ENCODE results near the gene VSIG10.
"Not testable (repeated sequence)": the region's sequence is repeated elsewhere in the genome, so short reads cannot be mapped to it uniquely, and the experiment has no call there.

VSIG10 gene

DNA sequence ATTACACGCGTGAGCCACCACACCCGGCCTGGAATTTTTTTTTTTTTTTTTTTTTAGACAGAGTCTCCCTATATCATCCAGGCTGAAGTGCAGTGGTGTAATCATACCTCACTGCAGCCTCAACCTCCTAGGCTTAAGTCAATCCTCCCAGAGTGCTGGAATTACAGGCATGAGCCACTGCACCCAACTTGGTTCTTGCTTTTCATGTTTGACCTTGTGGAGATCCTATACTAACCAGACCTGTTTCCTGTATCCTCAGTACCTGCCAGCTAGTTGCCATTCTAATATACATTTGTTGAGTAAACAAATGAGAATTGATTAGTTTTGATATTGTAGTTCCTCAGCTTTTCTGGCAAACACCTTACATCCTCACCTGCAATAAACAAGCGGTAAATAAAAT, 3.2 kb upstream of the VSIG10 start:
- Histone ChIP-seq H3K4me3 (ENCODE audit: low read depth in 1 of 2, low read length in 2 of 2) (no peak overlapping the region), H3K27me3 (ENCODE audit: low read depth, low read length) (no peaks in the 10 kb centered on the region), H3K36me3 (ENCODE audit: control insufficient read depth in 1 of 2, insufficient read depth in 2 of 2, low read length in 2 of 2) (no peaks in the 10 kb centered on the region), H3K27ac (ENCODE audit: low read length) (no peak overlapping the region), H3K9me3 (ENCODE audit: control insufficient read depth in 1 of 2, low read length in 2 of 2) (no peaks in the 10 kb centered on the region), H3K4me1 (ENCODE audit: control insufficient read depth in 1 of 2, insufficient read depth in 2 of 2, low read length in 2 of 2) (peaks cover 0 to 7% of the 10 kb centered on the region in 2 donors)

- H3K36me3 ChIP-seq (ENCODE audit: control insufficient read depth in 1 of 2, insufficient read depth in 2 of 2, low read length in 2 of 2) = no peaks in the 10 kb centered on the region
- no peak overlapping the region for H3K27ac ChIP-seq (ENCODE audit: low read length)
- no peaks in the 10 kb centered on the region for H3K27me3 ChIP-seq (ENCODE audit: low read depth, low read length)
- no peaks in the 10 kb centered on the region for H3K9me3 ChIP-seq (ENCODE audit: control insufficient read depth in 1 of 2, low read length in 2 of 2)
- peaks cover 0 to 7% of the 10 kb centered on the region in 2 donors for H3K4me1 ChIP-seq (ENCODE audit: control insufficient read depth in 1 of 2, insufficient read depth in 2 of 2, low read length in 2 of 2)
- H3K4me3 ChIP-seq (ENCODE audit: low read depth in 1 of 2, low read length in 2 of 2) = peak overlapping the region; percentile 60 to 98
Measured at GRCh38 chr12:118103201-118103600, 610 bp downstream of the VSIG10 start.

DNA sequence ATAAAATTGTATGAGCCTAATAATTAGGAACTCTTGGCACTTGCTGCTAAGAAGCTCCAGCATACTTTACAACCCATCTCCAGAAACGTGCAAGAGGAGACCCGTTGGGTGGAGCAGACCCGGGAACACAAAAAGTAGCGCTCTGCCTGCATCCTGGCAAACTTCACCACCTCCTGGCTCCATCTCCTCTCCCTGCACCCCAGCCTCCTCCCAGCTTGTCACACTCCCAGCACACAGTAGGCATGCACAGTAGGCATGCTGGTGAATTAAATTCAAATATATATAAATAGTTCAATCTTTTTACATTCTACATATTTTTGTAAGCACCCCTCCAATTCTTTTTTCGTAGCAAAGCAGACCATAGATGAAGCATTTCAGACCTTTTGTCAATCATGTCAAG, 1.2 kb downstream of the VSIG10 start:
- peak overlapping the region; percentile 60 to 98 for H3K4me3 ChIP-seq (ENCODE audit: low read depth in 1 of 2, low read length in 2 of 2)
- H3K9me3 ChIP-seq (ENCODE audit: control insufficient read depth in 1 of 2, low read length in 2 of 2) = no peaks in the 10 kb centered on the region
- no peak overlapping the region for H3K27ac ChIP-seq (ENCODE audit: low read length)
- H3K36me3 ChIP-seq (ENCODE audit: control insufficient read depth in 1 of 2, insufficient read depth in 2 of 2, low read length in 2 of 2) = no peaks in the 10 kb centered on the region
- H3K4me1 ChIP-seq (ENCODE audit: control insufficient read depth in 1 of 2, insufficient read depth in 2 of 2, low read length in 2 of 2) = peaks cover 0 to 7% of the 10 kb centered on the region in 2 donors
- no peaks in the 10 kb centered on the region for H3K27me3 ChIP-seq (ENCODE audit: low read depth, low read length)

- Histone ChIP-seq H3K9me3 (ENCODE audit: control insufficient read depth in 1 of 2, low read length in 2 of 2) (no peaks in the 10 kb centered on the region), H3K4me1 (ENCODE audit: control insufficient read depth in 1 of 2, insufficient read depth in 2 of 2, low read length in 2 of 2) (peaks cover 0 to 7% of the 10 kb centered on the region in 2 donors), H3K36me3 (ENCODE audit: control insufficient read depth in 1 of 2, insufficient read depth in 2 of 2, low read length in 2 of 2) (no peaks in the 10 kb centered on the region), H3K27ac (ENCODE audit: low read length) (no peak overlapping the region), H3K4me3 (ENCODE audit: low read depth in 1 of 2, low read length in 2 of 2) (no peak overlapping the region), H3K27me3 (ENCODE audit: low read depth, low read length) (no peaks in the 10 kb centered on the region)
Measured at GRCh38 chr12:118102070-118102469, 1.7 kb downstream of the VSIG10 start.

DNA sequence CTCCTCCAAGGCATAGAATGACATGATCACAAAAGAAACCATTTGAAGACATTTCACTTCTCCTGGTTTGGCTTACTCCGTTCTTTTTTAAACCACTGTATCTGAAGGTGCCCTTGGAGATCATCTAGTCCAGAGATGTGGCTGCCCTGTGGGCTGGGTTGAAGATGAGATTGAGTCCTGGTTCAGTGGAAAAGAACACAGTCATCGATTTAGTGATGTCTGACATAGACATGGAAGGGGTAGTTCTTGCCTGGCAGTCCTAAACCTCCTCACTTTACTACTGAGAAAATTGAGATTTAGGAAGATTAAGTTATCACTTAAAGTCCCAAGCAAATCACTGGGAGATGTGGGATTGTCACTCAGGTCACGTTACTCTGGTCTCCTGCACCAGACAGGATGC, 2.8 kb downstream of the VSIG10 start:
- peaks cover 0 to 7% of the 10 kb centered on the region in 2 donors for H3K4me1 ChIP-seq (ENCODE audit: control insufficient read depth in 1 of 2, insufficient read depth in 2 of 2, low read length in 2 of 2)
- no peaks in the 10 kb centered on the region for H3K36me3 ChIP-seq (ENCODE audit: control insufficient read depth in 1 of 2, insufficient read depth in 2 of 2, low read length in 2 of 2)
- H3K4me3 ChIP-seq (ENCODE audit: low read depth in 1 of 2, low read length in 2 of 2) = no peak overlapping the region

DNA sequence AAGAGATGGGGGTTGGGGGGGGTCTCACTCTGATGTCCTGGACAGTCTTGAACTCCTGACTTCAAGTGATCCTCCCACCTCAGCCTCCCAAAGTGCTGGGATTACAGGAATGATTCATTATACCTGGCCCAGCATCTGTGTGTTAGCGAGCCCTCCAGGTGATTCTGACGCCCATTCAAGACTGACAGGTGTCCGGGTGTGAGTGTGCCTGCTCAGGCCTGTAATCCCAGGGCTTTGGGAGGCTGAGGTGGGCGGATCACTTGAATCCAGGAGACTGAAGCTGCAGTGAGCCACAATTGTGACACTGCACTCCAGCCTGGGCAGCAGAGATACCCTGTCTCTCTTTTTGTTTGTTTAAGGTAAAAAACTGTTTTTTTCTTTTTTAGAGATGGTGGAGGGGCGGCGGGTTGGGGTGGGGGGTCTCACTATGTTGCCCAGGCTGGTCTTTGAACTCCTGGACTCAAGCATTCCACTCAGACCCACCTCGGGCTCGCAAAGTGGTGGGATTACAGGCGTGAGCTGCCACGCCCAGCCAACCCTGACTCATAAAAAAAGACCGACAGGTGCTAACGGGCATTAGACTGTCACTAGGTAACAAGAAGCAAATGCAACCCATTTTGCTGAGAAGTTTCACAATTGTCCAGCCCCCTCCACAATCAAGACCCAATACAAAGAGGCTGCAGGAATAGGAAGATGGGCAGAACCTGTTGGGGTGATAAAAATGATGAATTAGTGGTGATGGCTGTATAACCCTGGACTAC, 4.7 kb downstream of the VSIG10 start:
- Histone ChIP-seq H3K27me3 (ENCODE audit: low read depth, low read length) (no peaks in the 10 kb centered on the region), H3K9me3 (ENCODE audit: control insufficient read depth in 1 of 2, low read length in 2 of 2) (no peaks in the 10 kb centered on the region), H3K27ac (ENCODE audit: low read length) (no peak overlapping the region), H3K4me1 (ENCODE audit: control insufficient read depth in 1 of 2, insufficient read depth in 2 of 2, low read length in 2 of 2) (no peaks in the 10 kb centered on the region), H3K36me3 (ENCODE audit: control insufficient read depth in 1 of 2, insufficient read depth in 2 of 2, low read length in 2 of 2) (no peaks in the 10 kb centered on the region), H3K4me3 (ENCODE audit: low read depth in 1 of 2, low read length in 2 of 2) (no peak overlapping the region)

More for the DNA sequence above, 2.8 kb downstream of the VSIG10 start:
- H3K27me3 ChIP-seq (ENCODE audit: low read depth, low read length) = no peaks in the 10 kb centered on the region
- no peak overlapping the region for H3K27ac ChIP-seq (ENCODE audit: low read length)
- H3K9me3 ChIP-seq (ENCODE audit: control insufficient read depth in 1 of 2, low read length in 2 of 2) = no peaks in the 10 kb centered on the region

- Histone ChIP-seq H3K4me3 (ENCODE audit: low read depth in 1 of 2, low read length in 2 of 2) (no peak overlapping the region), H3K4me1 (ENCODE audit: control insufficient read depth in 1 of 2, insufficient read depth in 2 of 2, low read length in 2 of 2) (no peaks in the 10 kb centered on the region), H3K27me3 (ENCODE audit: low read depth, low read length) (no peaks in the 10 kb centered on the region), H3K9me3 (ENCODE audit: control insufficient read depth in 1 of 2, low read length in 2 of 2) (no peaks in the 10 kb centered on the region), H3K27ac (ENCODE audit: low read length) (no peak overlapping the region), H3K36me3 (ENCODE audit: control insufficient read depth in 1 of 2, insufficient read depth in 2 of 2, low read length in 2 of 2) (no peaks in the 10 kb centered on the region)
Measured at GRCh38 chr12:118098401-118098800, 5.4 kb downstream of the VSIG10 start.

- no peak overlapping the region for H3K4me3 ChIP-seq (ENCODE audit: low read depth in 1 of 2, low read length in 2 of 2)
- H3K27ac ChIP-seq (ENCODE audit: low read length) = no peak overlapping the region
- peaks cover 0 to 7% of the 10 kb centered on the region in 2 donors for H3K36me3 ChIP-seq (ENCODE audit: control insufficient read depth in 1 of 2, insufficient read depth in 2 of 2, low read length in 2 of 2)
- H3K9me3 ChIP-seq (ENCODE audit: control insufficient read depth in 1 of 2, low read length in 2 of 2) = no peaks in the 10 kb centered on the region
- H3K27me3 ChIP-seq (ENCODE audit: low read depth, low read length) = no peaks in the 10 kb centered on the region
- H3K4me1 ChIP-seq (ENCODE audit: control insufficient read depth in 1 of 2, insufficient read depth in 2 of 2, low read length in 2 of 2) = no peaks in the 10 kb centered on the region
Measured at GRCh38 chr12:118094039-118094438, 9.8 kb downstream of the VSIG10 start.

- Histone ChIP-seq H3K9me3 (ENCODE audit: control insufficient read depth in 1 of 2, low read length in 2 of 2) (no peaks in the 10 kb centered on the region), H3K27ac (ENCODE audit: low read length) (no peak overlapping the region), H3K4me1 (ENCODE audit: control insufficient read depth in 1 of 2, insufficient read depth in 2 of 2, low read length in 2 of 2) (no peaks in the 10 kb centered on the region), H3K27me3 (ENCODE audit: low read depth, low read length) (no peaks in the 10 kb centered on the region), H3K4me3 (ENCODE audit: low read depth in 1 of 2, low read length in 2 of 2) (no peak overlapping the region), H3K36me3 (ENCODE audit: control insufficient read depth in 1 of 2, insufficient read depth in 2 of 2, low read length in 2 of 2) (peaks cover 0 to 7% of the 10 kb centered on the region in 2 donors)
Measured at GRCh38 chr12:118089782-118090181, 14.0 kb downstream of the VSIG10 start.

- no peak overlapping the region for H3K27ac ChIP-seq (ENCODE audit: low read length)
- no peaks in the 10 kb centered on the region for H3K4me1 ChIP-seq (ENCODE audit: control insufficient read depth in 1 of 2, insufficient read depth in 2 of 2, low read length in 2 of 2)
- no peaks in the 10 kb centered on the region for H3K27me3 ChIP-seq (ENCODE audit: low read depth, low read length)
- H3K4me3 ChIP-seq (ENCODE audit: low read depth in 1 of 2, low read length in 2 of 2) = no peak overlapping the region
- H3K36me3 ChIP-seq (ENCODE audit: control insufficient read depth in 1 of 2, insufficient read depth in 2 of 2, low read length in 2 of 2) = peaks cover 0 to 23% of the 10 kb centered on the region in 2 donors
- H3K9me3 ChIP-seq (ENCODE audit: control insufficient read depth in 1 of 2, low read length in 2 of 2) = peaks cover 0 to 3% of the 10 kb centered on the region in 2 donors
Measured at GRCh38 chr12:118082161-118082560, 21.6 kb downstream of the VSIG10 start.

- H3K4me3 ChIP-seq (ENCODE audit: low read depth in 1 of 2, low read length in 2 of 2); H3K9me3 ChIP-seq (ENCODE audit: control insufficient read depth in 1 of 2, low read length in 2 of 2); H3K27me3 ChIP-seq (ENCODE audit: low read depth, low read length); H3K4me1 ChIP-seq (ENCODE audit: control insufficient read depth in 1 of 2, insufficient read depth in 2 of 2, low read length in 2 of 2); H3K27ac ChIP-seq (ENCODE audit: low read length): not testable (repeated sequence)
- H3K36me3 ChIP-seq (ENCODE audit: control insufficient read depth in 1 of 2, insufficient read depth in 2 of 2, low read length in 2 of 2) = peaks cover 0 to 23% of the 10 kb centered on the region in 2 donors
Measured at GRCh38 chr12:118081521-118081920, 22.3 kb downstream of the VSIG10 start.

- peaks cover 7 to 8% of the 10 kb centered on the region in 2 donors for H3K36me3 ChIP-seq (ENCODE audit: control insufficient read depth in 1 of 2, insufficient read depth in 2 of 2, low read length in 2 of 2)
- H3K4me1 ChIP-seq (ENCODE audit: control insufficient read depth in 1 of 2, insufficient read depth in 2 of 2, low read length in 2 of 2) = no peaks in the 10 kb centered on the region
- H3K9me3 ChIP-seq (ENCODE audit: control insufficient read depth in 1 of 2, low read length in 2 of 2) = peaks cover 0 to 3% of the 10 kb centered on the region in 2 donors
- no peak overlapping the region for H3K27ac ChIP-seq (ENCODE audit: low read length)
- H3K27me3 ChIP-seq (ENCODE audit: low read depth, low read length) = no peaks in the 10 kb centered on the region
- H3K4me3 ChIP-seq (ENCODE audit: low read depth in 1 of 2, low read length in 2 of 2) = no peak overlapping the region
Measured at GRCh38 chr12:118073768-118074167, 30.0 kb downstream of the VSIG10 start.
